Ureter (tissue), 1 donor: ENCODE measurements around the gene SPATS2L. TPM values are rescaled to one million over a fixed set of nuclear protein-coding genes. Genes with fewer than 3 reads are reported as not detected.

Source experiments
- DNase-seq: peaks from one replicate; pipeline ENCODE4 v3.0.0-alpha.2; 2020; ENCODE audit warnings: low spot score
- total RNA-seq: library from RNA; stranded (reverse); gene quantifications from one replicate; pipeline ENCODE4 v1.2.4, GENCODE V29; 2023
- donor health status: DM: yes; HTN: yes; CAD: no.

The SPATS2L gene
- total RNA-seq, 1 donor from 2014 or later: 114 TPM

GRCh38 chr2:200466425-200467418 lies 160.2 kb downstream of the SPATS2L start:
- DNase-seq: no peak

- no peak for DNase-seq
Measured at GRCh38 chr2:200467806-200468681, 161.6 kb downstream of the SPATS2L start.

- DNase-seq: no peak
Measured at GRCh38 chr2:200469708-200470211, 163.3 kb downstream of the SPATS2L start.

- no peak for DNase-seq
Measured at GRCh38 chr2:200470230-200470629, 163.7 kb downstream of the SPATS2L start.

- no peak for DNase-seq
Measured at GRCh38 chr2:200471324-200471848, 164.9 kb downstream of the SPATS2L start.

- DNase-seq: no peak
Measured at GRCh38 chr2:200471928-200472645, 165.6 kb downstream of the SPATS2L start.

- no peak for DNase-seq
Measured at GRCh38 chr2:200472853-200473464, 166.5 kb downstream of the SPATS2L start.

GRCh38 chr2:200475795-200476194 lies 169.3 kb downstream of the SPATS2L start:
- DNase-seq: no peak

- DNase-seq: no peak
Measured at GRCh38 chr2:200476836-200477235, 170.3 kb downstream of the SPATS2L start.

GRCh38 chr2:200477667-200478131 lies 171.2 kb downstream of the SPATS2L start:
- no peak for DNase-seq

GRCh38 chr2:200479692-200480265 lies 173.3 kb downstream of the SPATS2L start:
- no peak for DNase-seq

GRCh38 chr2:200482194-200482593 lies 175.7 kb downstream of the SPATS2L start:
- DNase-seq: no peak

- no peak for DNase-seq
Measured at GRCh38 chr2:200483729-200484198, 177.3 kb downstream of the SPATS2L start.

GRCh38 chr2:200484934-200485333 lies 178.4 kb downstream of the SPATS2L start:
- DNase-seq: no peak

GRCh38 chr2:200486529-200486928 lies 180.0 kb downstream of the SPATS2L start:
- no peak for DNase-seq

- DNase-seq: no peak
Measured at GRCh38 chr2:200488169-200488568, 181.7 kb downstream of the SPATS2L start.

- no peak for DNase-seq
Measured at GRCh38 chr2:200490001-200490400, 183.5 kb downstream of the SPATS2L start.

- no peak for DNase-seq
Measured at GRCh38 chr2:200492656-200493055, 186.2 kb downstream of the SPATS2L start.

- no peak for DNase-seq
Measured at GRCh38 chr2:200494048-200494447, 187.6 kb downstream of the SPATS2L start.

GRCh38 chr2:200496696-200497095 lies 190.2 kb downstream of the SPATS2L start:
- DNase-seq: no peak
